ENCODE data around the gene IL20.
"Not testable (repeated sequence)": the region's sequence is repeated elsewhere in the genome, so short reads cannot be mapped to it uniquely, and the experiment has no call there.

DNA sequence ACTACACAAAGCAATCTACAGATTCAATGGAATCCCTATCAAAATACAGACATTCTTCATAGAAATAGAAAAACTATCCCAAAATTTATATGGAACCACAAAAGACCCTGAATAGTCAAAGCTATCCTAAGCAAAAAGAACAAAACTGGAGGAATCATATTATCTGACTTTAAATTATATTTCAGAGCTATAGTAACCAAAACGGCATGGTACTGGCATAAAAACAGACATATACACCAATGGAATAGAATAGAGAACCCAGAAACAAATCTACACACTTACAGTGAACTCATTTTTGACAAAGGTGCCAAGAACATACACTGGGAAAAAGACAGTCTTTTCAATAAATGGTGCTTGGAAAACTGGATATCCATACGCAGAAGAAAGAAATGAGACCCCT lies 12.8 kb upstream of the IL20 start:
- TF ChIP-seq CTCF (optimal IDR thresholded peaks at IDR 0.05 in 1 of 3, IDR thresholded peaks at IDR 0.05 in 1 of 3, conservative IDR thresholded peaks at IDR 0.05 in 1 of 3; ENCODE audit: extremely low read depth in 1 of 3, insufficient read depth in 2 of 3, low read length in 3 of 3); EZH2 (IDR thresholded peaks at IDR 0.05; ENCODE audit: low read length): not testable (repeated sequence)

Measured in keratinocyte (primary cell).